NB4 (cell line): ENCODE measurements around the gene STAM.

Source experiments
- CTCF ChIP-seq: IDR thresholded peaks from one replicate; pipeline ENCODE4 v1.5.1; 2012; ENCODE audit warnings: low read depth, low read length
- POLR2A ChIP-seq: IDR thresholded peaks from 2 replicates; pipeline ENCODE4 v1.6.1; 2011; ENCODE audit warnings: mild to moderate bottlenecking; ENCODE audit not compliant: insufficient read length; ENCODE audit errors: extremely low read depth
- TF ChIP-seq, protein P1 (sequence below): IDR thresholded peaks from 2 replicates; pipeline ENCODE4 v1.6.1; 2011; ENCODE audit warnings: low read depth, low read length

DNA sequence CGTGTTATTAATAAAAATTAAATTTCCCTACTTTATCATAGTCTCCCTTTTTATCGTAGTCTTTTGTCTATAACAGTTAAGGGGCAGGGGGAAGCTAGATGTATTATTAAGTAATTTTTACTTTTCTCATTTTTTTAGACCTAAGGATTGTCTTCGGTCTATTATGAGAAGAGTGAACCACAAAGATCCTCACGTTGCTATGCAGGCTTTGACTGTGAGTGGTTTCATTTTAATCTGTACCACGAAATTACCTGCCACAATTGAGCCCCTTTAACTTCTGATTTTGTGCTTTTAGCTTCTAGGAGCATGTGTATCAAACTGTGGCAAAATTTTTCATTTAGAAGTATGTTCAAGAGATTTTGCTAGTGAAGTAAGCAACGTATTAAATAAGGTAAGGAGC lies 40.6 kb downstream of the STAM start:
- no peak for TF ChIP-seq CTCF
- TF ChIP-seq, protein P1, sequence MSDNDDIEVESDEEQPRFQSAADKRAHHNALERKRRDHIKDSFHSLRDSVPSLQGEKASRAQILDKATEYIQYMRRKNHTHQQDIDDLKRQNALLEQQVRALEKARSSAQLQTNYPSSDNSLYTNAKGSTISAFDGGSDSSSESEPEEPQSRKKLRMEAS: no peak
- TF ChIP-seq POLR2A: no peak
